Glutamatergic neuron (in vitro differentiated cells): ENCODE data around the gene CIDEC. TPM values are rescaled to one million over a fixed set of nuclear protein-coding genes. Genes with fewer than 3 reads are reported as not detected.

Source experiments
- DNase-seq: peaks from one replicate; pipeline ENCODE4 v3.0.0; 2022
- H3K27ac Mint-ChIP-seq: one replicate; pipeline ENCODE4 v1.8.0; 2020; ENCODE audit warnings: mild to moderate bottlenecking, mixed read lengths, inconsistent platforms; ENCODE audit not compliant: unreplicated experiment
- H3K27me3 Mint-ChIP-seq: one replicate; pipeline ENCODE4 v1.8.0; 2020; ENCODE audit warnings: mild to moderate bottlenecking, moderate library complexity, mixed read lengths, inconsistent platforms; ENCODE audit not compliant: unreplicated experiment
- H3K36me3 Mint-ChIP-seq: one replicate; pipeline ENCODE4 v1.8.0; 2020; ENCODE audit warnings: mild to moderate bottlenecking, mixed read lengths, inconsistent platforms; ENCODE audit not compliant: unreplicated experiment
- H3K4me1 Mint-ChIP-seq: one replicate; pipeline ENCODE4 v1.8.0; 2020; ENCODE audit warnings: mild to moderate bottlenecking, low read depth, mixed read lengths, inconsistent platforms; ENCODE audit not compliant: unreplicated experiment
- H3K4me3 Mint-ChIP-seq: one replicate; pipeline ENCODE4 v1.8.0; 2020; ENCODE audit warnings: mild to moderate bottlenecking, mixed read lengths, inconsistent platforms; ENCODE audit not compliant: unreplicated experiment
- H3K9me3 Mint-ChIP-seq: one replicate; pipeline ENCODE4 v1.8.0; 2020; ENCODE audit warnings: mild to moderate bottlenecking, moderate library complexity, mixed read lengths, inconsistent platforms; ENCODE audit not compliant: unreplicated experiment
- total RNA-seq: library from RNA; stranded (reverse); fragmentation: NEBNext Ultra II Directional; extraction: Animal tissue kit (Norgen Biotek cat#: 25700); gene quantifications from one replicate; pipeline ENCODE4 v1.2.1, GENCODE V29; 2021; ENCODE audit not compliant: unreplicated experiment
- TF ChIP-seq, protein P1 (sequence below): fragments of 200-600 bp; sonication (generic); IDR thresholded peaks from one replicate; pipeline ENCODE4 v1.5.0; 2021; ENCODE audit not compliant: partially characterized antibody, unreplicated experiment

The CIDEC gene
- total RNA-seq, 1 donor from 2014 or later = not detected

- H3K4me3 Mint-ChIP-seq = no peak overlapping the region
- TF ChIP-seq, protein P1, sequence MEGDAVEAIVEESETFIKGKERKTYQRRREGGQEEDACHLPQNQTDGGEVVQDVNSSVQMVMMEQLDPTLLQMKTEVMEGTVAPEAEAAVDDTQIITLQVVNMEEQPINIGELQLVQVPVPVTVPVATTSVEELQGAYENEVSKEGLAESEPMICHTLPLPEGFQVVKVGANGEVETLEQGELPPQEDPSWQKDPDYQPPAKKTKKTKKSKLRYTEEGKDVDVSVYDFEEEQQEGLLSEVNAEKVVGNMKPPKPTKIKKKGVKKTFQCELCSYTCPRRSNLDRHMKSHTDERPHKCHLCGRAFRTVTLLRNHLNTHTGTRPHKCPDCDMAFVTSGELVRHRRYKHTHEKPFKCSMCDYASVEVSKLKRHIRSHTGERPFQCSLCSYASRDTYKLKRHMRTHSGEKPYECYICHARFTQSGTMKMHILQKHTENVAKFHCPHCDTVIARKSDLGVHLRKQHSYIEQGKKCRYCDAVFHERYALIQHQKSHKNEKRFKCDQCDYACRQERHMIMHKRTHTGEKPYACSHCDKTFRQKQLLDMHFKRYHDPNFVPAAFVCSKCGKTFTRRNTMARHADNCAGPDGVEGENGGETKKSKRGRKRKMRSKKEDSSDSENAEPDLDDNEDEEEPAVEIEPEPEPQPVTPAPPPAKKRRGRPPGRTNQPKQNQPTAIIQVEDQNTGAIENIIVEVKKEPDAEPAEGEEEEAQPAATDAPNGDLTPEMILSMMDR = no peak
- H3K27ac Mint-ChIP-seq = no peak overlapping the region
- no peaks in the 10 kb centered on the region for H3K36me3 Mint-ChIP-seq
- DNase-seq = no peak
- H3K27me3 Mint-ChIP-seq = peaks cover 5% of the 10 kb centered on the region
- H3K4me1 Mint-ChIP-seq = peaks cover 2% of the 10 kb centered on the region
- peaks cover 5% of the 10 kb centered on the region for H3K9me3 Mint-ChIP-seq
Measured at GRCh38 chr3:9893739-9894138, 13.7 kb upstream of the CIDEC start.

DNA sequence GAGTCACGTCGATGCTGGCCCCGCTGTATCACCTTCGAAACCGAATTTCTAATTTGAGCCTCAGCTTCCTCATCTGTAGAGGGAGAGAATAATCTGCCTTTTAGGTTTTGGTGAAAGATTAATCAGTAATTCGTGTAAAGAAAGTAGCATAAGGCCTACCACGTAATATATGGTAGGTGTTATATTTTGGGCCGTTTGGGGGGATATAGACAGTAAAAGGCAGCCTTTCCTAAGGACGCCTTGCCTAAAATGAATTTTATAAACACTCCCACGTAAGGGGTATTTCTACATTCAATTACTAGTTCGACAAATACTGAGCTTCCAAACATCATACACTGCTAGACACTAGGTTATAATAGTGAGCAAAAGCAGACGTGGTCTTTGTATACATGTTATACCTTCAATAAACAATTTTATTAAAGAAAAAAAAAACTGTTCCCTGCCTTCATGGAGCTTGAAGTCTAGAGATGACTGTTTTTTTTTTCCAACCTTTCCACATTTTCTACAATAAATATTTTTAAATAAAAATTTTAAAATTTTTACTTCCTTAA, 11.1 kb upstream of the CIDEC start:
- peak overlapping the region; percentile 80 for H3K27ac Mint-ChIP-seq

DNA sequence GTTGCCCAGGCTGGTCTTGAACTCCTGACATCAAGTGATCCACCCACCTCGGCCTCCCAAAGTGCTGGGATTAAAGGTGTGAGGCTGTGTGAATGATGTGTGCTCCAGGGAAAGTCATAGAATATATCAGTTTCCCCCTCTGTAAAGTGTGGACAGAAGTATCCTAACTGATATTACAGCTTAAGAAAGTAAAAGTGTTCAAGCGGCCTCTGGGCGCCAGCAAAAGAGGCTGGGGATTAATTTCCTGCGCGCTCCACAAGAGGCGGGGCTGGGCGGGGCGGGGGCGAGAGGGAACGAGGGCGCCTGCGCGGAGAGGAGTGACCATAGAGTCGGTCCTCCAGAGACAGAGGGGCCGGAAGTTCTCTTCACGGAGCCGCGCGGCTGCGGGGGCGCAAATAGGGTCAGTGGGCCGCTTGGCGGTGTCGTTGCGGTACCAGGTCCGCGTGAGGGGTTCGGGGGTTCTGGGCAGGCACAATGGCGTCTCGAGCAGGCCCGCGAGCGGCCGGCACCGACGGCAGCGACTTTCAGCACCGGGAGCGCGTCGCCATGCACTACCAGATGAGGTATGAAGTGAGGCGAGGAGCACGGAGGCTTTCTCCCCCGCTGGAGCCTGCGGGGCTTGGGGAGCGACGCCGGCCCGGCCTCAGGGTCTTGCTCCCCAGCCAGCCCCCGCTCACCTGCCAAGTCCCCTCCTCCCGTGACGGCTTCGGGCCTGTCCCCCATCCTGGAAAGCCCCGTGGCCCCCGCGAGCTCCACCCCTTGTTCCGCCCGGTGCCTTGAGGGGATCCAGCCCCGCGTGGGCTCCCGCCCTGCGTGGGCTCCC, 10.4 kb upstream of the CIDEC start, which contains the start of gene JAGN1:
Gene JAGN1 (plus strand): TSS at position 362 of the 823 bp plus-strand sequence. CDS start 113 bp downstream, at position 475.
- Mint-ChIP-seq H3K4me3 (peak within 1 kb of the TSS; percentile 94), H3K27me3 (peaks cover 2% of the 10 kb centered on the region), H3K36me3 (no peaks in the 10 kb centered on the region), H3K4me1 (peaks cover 4% of the 10 kb centered on the region), H3K27ac (peak within 1 kb of the TSS; percentile 95), H3K9me3 (peaks cover 5% of the 10 kb centered on the region)
- DNase-seq = peak; percentile 91
- TF ChIP-seq, protein P1 = no peak

More for the DNA sequence above, 11.1 kb upstream of the CIDEC start:
- Mint-ChIP-seq H3K27me3 (peaks cover 2% of the 10 kb centered on the region), H3K4me1 (peaks cover 4% of the 10 kb centered on the region), H3K4me3 (peak overlapping the region; percentile 94), H3K36me3 (no peaks in the 10 kb centered on the region), H3K9me3 (peaks cover 5% of the 10 kb centered on the region)
- no peak for DNase-seq
- TF ChIP-seq, protein P1 = no peak

- peaks cover 3% of the 10 kb centered on the region for H3K9me3 Mint-ChIP-seq
- H3K36me3 Mint-ChIP-seq = no peaks in the 10 kb centered on the region
- no peak for DNase-seq
- H3K27ac Mint-ChIP-seq = no peak overlapping the region
- no peaks in the 10 kb centered on the region for H3K27me3 Mint-ChIP-seq
- TF ChIP-seq, protein P1 = no peak
- peaks cover 4% of the 10 kb centered on the region for H3K4me1 Mint-ChIP-seq
- H3K4me3 Mint-ChIP-seq = peak overlapping the region; percentile 94
Measured at GRCh38 chr3:9889405-9889804, 9.4 kb upstream of the CIDEC start.

- DNase-seq = no peak
- Mint-ChIP-seq H3K4me1 (peaks cover 4% of the 10 kb centered on the region), H3K27ac (no peak overlapping the region), H3K9me3 (peaks cover 3% of the 10 kb centered on the region), H3K27me3 (no peaks in the 10 kb centered on the region), H3K4me3 (no peak overlapping the region), H3K36me3 (no peaks in the 10 kb centered on the region)
- TF ChIP-seq, protein P1 = no peak
Measured at GRCh38 chr3:9888540-9888939, 8.5 kb upstream of the CIDEC start.
